ENCODE data around the gene SMIM13. TPM values are rescaled to one million over a fixed set of nuclear protein-coding genes. Genes with fewer than 3 reads are reported as not detected.

SMIM13 gene
- total and polyA plus RNA-seq, 2 experiments from 2014 or later = 8.9 to 9.6 TPM

Other genes with a start within 250 kb of the SMIM13 start
- gene GCM2, start 211.8 kb upstream of the SMIM13 start, total RNA-seq = not detected in 2 replicates
- gene GCM2, start 211.8 kb upstream of the SMIM13 start, polyA plus RNA-seq = not detected in 2 replicates
- 3.4 and 6.9 TPM in 2 replicates for gene SYCP2L, start 206.8 kb upstream of the SMIM13 start, total RNA-seq
- gene SYCP2L, start 206.8 kb upstream of the SMIM13 start, polyA plus RNA-seq = 0.51 and 4.5 TPM in 2 replicates
- gene ELOVL2, start 49.5 kb upstream of the SMIM13 start, total RNA-seq = 0.06 and 0.63 TPM in 2 replicates
- 0.12 TPM in 1 of 2 replicates, not detected in the other for gene ELOVL2, start 49.5 kb upstream of the SMIM13 start, polyA plus RNA-seq
- not detected in 2 replicates for gene ERVFRD-1, start 17.9 kb downstream of the SMIM13 start, total RNA-seq
- gene ERVFRD-1, start 17.9 kb downstream of the SMIM13 start, polyA plus RNA-seq = 0.05 TPM in 1 of 2 replicates, not detected in the other
- 25.1 and 26.8 TPM in 2 replicates for gene NEDD9, start 138.8 kb downstream of the SMIM13 start, total RNA-seq
- 12.6 and 19.7 TPM in 2 replicates for gene NEDD9, start 138.8 kb downstream of the SMIM13 start, polyA plus RNA-seq